Ammon's horn (tissue), 1 donor: ENCODE measurements around the gene RERE.
A peak's percentile ranks its signal among the peaks of the same experiment; 100 is the strongest.
"Not testable (repeated sequence)": the region's sequence is repeated elsewhere in the genome, so short reads cannot be mapped to it uniquely, and the experiment has no call there.

Experiments used
- DNase-seq: peaks from one replicate; pipeline ENCODE4 v3.0.0-alpha.2; 2016; ENCODE audit warnings: low spot score

Gene RERE

DNA sequence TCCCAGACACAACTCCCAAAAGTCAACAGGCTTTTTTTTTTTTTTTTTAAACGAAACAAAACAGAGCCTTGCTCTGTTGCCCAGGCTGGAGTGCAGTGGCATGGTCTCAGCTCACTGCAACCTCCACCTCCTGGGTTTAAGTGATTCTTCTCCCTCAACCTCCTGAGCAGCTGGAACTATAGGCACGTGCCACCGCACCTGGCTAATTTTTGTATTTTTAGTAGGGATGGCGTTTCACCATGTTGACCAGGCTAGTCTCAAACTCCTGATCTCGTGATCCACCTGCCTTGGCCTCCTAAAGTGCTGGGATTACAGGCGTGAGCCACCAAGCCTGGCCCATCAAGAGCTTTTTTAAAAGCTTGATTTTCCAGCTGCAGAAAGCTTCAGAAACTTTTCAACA, 437.1 kb downstream of the RERE start:
- not testable (repeated sequence) for DNase-seq

DNA sequence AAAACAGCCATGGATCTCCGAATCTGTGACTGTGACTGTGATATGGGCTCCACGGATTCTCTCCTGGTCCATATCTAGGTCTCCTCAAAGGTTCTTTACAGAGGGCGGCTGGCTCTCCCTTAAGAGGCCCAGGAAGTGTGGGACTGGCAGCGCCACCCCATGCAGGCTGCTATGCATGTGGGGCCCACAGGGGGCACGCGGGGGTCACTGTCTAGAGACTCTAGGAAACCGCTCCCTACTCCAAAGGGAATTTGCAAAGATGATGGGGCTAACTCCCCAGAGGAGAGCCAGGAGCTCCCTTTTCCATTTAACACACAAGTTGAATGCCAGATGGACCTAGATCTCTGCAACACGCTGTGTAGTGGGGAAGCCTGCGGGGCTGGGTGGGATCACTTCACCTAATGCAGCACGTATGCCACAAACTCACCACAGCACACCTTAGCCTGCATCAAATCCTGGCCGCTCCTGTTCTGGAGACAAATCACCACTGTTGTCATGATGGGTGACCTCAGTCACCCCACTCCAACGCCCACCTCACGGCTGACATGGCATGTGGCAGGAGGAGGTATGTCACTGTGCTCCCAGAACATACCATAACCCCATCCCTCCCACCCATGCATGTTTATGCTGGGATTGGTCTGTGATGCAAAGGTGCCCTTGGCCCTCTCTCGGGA, 437.8 kb downstream of the RERE start:
- no peak for DNase-seq

DNA sequence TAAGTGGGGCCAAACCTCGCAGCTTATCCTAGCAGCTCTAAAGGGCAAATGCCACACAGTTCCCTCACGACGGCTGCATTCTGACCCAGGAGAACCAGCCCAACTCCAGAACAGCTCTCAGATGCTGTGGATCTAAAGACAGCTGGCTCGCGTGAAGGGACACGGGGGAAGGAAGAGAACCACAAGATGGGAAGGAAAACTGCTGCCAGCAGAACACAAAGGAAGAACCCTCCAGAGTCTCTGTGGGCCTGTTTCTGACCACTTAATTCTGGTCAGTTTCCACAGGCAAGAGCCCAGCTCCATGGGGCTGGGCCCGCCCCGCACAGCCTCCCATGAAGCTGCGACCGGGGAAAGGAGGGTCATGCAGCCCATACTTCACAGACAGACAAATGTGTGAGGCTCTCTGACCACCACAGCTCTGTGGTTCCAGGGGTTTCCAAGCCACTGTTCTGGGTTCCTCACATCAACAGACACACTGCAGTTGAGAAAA, 438.4 kb downstream of the RERE start:
- no peak for DNase-seq

DNA sequence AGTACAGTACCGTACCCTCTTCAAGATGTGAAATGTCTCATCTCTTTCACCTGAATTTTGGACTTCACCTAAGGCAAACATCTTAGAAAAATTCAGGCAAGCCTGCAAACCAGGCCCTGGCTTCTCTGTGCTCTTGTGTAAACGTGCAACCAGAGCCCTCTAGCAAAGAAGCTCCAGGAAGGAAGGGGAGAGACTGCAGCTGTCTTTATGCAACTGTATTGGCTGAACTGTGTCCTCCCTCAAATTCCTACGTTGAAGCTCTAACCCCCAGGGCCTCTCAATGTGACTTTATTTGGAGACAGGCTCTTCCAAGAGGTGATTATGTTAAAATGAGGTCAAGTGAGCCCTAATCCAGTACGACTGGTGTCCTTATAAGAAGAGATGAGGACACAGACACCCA, 439.3 kb downstream of the RERE start:
- DNase-seq = no peak

DNA sequence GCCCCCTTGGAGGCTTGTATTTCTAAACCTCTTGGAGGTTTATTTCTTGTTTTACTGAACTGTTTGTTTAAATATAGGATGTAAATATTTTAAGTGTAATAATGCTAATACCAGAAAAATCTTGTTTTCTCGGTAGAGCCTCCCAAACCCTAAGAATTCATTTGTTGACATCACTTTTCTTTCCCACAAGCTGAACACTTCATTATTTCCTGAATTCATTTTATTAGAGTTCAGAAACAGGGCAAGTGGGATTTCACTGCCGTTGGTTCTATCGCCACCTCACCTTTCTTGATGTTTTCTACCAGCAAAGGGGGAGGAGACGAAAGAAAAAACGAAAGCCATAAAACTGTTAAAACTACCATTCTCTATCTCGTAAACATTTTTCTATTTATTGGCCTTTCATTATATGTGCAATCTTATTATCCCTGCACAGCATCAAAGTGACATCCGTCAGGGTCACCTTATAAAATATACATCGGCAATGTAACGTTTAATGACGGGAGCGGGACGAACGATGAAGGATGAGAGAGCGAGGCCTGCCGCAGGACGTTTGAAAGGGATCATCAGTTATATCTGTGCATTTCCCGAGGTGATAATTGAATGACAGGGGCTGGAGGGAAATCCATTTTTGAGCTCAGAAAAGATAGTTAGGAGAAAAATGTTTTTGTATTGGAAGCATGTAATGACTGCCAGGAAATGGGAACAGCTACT, 440.0 kb downstream of the RERE start:
- no peak for DNase-seq

DNA sequence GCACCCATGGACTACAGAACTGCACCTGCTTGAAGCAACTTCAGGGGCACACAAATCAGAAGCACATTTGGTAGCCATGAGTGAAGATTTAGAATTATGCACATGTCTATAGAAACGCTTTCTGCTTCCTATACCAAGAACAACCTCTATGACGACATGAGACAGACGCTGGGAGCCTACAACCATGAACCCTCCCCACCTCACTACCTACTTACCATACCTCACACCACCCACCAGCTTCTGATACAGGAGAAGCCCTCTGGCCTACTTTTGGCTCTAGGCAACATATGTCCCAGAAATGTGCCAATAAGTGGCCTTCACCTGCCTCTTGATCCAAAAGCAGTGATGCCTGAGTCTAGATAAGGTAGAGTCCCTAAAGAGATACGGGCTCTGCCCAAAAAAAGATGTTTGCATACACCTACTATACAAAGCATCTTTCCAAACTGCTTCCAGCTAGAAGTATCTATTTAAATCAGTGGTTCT, 441.0 kb downstream of the RERE start:
- no peak for DNase-seq

DNA sequence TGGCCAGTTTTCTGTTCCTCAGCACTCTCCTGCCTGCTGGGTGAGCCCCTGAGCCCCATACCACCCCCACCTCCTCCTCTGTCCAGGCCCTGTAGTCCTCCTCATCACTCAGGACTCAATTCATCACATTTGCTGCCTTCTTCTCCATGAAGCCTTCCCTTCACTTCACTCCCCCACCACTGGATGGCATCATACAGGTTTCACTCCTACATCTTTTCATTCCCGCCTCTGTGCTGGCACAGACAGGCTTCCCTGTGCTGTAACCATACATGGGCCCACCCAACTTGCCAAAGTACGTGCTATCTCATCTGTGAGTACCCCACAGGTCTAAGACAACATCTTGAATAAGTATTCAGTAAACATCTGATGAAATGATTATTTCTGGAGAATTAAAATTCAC, 442.6 kb downstream of the RERE start:
- DNase-seq = no peak

DNA sequence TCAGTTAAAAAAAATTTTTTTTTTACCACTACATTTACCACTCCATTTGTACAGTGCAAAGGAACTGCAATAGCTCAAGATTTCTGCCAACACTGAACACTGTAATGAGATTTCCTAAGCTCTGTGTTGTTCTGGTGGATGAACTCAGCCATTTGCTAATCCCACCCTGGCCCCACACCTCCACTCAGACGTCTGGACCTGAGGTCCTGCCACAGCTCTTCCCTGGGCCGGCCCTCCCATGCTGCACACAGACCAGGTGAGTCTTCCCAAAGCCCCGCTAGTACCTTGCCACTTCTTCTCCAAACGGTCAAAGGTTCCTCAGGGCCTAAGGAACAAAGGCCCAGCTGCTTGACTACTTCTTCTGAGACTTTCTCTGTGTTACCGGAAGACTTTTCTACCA, 443.1 kb downstream of the RERE start:
- no peak for DNase-seq

DNA sequence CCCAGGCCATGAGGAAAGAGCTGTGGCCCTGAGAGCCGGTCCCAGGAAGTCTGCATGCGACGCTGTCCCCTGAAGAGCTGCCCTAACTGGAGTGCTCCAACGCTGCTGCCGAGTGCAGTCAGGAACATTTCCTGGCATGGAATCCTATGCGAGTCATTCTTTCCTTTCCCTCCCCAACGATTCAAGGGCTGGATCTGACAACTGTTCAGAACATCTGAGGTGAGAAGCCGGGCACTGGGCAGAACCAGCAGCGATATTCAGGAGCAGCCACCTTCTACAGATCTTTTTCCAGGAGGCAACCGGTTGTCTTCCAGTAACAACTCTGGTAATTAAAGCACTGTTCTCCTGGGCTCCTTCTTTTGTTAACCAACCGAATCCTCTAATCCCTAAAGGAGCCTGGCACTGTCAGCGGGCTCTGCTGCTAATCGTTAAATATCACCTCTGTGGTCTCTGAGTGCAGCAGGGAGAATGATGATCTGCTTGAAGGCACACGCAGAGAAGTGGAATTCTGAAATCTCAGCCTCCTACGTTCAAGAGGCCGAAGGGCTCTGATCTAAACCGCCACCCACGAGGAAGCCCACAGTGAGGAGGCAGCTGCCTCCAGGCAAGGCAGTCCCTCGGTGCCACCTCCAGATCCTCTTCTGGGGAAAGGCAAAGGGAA, 443.7 kb downstream of the RERE start:
- peak; percentile 82 for DNase-seq

DNA sequence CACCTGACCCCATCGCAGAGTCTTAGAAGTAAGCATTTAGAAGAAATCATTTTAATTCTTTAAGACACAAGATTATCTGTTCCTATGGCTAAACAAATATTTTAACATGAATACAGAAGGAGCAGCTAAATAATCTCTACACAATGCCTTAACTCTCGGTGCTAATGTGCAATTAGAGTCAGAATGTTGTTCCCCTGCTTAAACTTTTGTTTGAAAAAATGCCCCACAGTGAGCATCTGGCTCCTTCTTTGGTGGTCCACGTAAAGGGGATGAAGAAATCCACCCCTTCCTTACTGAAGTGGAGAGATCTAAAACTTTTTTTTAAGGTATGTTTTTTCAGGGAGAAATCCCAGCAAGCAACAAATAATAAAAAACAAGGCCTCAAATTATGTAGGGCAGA, 444.3 kb downstream of the RERE start:
- DNase-seq = no peak

DNA sequence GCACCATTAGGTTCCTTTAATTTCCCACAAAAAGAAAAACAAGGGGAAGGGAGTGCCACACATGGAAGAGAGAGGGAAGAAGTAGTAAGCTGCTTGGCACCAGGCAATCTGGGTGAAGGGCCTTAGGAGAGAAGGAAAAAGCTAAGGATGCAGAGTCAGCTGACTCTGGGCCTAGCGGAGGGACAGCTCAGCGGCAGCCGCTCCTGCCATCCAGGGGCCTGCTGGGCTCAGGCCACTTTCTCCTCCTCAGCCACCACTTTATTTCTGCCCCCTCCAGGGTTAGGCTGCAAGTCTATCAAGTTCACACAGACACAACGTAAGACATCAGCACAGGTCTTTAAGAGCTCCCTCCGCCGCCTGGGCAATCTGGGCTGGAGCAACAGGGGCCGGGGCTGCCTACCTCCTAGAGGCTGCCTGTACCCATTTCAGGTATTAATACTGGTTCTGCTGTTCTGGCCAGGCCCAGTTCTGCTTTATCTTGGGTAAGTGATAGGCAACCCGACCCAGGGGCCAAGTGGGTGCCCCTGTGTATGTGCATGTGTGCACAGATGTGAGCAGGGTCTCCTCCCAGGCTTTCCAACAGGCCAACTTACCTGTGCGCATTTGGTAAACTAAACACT, 446.0 kb downstream of the RERE start:
- peak; percentile 52 for DNase-seq

DNA sequence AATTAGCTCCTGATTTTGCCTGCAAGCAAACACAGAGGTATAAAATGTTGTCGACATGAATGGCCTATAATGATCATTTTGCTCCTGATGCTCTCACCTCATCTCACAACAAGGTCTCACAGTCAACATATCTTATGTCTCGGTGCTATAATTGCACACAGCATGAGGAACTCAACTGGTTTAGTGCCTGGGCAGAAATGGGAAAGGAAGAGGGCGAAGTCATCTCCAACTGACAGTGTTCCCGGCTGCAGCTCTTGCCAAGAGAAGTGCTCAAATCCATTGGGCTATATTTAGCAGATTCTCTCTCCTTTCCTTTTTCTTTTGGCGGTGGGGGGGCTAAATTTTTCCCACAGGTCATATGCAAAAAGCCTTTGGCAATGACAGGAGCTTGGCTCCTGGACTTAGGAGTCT, 446.5 kb downstream of the RERE start:
- DNase-seq = peak; percentile 57

DNA sequence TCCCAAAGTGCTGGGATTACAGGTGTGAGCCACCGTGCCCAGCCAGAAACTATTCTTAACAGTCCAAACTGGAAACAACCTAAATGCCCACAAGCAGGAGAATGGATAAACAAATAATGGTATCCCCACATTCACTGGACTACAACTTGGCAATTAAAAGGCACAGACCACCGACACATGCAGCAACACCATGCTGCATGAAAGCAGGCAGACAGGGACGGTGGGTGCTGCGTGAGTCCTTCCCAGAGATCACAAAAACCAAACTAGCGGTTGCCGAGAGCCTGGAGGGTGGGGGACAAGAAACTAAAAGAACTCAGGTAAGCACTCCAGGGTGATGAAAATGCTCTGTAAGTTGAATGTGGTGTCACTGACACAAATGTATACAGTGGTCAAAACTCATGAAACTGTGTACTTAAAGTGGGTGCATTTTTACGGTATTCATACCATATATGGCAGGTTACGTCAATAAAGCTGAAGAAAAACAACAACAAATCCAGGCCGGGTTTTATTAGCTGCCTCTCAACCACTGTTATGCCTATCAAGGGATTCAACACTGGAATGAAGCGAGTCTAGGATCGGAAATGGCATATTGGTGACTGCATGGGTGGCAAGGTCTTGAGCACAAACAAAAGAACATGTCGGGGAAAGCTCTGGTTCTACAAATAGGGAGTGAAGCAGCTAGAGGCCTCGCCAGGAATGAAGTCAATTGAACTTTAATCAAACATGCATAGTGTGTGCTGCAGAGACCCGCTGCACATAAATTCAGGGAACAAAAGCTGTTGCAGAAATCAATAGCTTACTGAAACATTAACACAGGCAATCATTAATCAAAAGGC, 447.2 kb downstream of the RERE start:
- peak; percentile 51 for DNase-seq

DNA sequence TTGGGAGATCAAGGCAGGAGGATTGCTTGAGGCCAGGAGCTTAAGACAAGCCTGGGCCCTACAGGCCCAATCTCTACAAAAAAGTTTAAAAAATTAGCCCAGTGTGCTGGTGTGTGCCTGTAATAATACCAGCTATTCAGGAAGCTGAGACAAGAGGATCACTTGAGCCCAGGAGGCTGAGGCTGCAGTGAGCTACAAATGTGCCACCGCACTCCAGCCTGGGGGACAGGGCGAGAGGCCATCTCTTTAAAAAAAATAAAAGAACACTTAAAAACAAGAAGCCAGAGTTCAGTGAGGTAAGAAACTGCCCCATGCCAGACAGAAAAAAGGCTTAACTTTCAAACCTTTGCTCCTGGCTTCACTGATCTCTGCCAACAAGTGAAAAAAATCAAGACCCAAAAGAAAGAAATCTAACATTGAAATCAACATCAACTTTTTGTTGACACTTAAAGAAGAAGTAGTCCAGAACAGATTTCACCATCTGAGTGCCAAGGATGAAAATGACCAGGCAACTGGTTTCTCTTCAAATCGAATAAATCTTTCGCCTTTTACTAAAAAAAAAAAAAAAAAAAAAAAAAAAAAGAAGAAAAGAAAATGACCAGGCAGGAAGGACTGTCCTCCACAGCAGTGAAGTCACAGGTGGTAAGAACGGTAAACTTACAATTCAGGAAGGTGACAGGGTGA, 448.3 kb downstream of the RERE start:
- DNase-seq = no peak

DNA sequence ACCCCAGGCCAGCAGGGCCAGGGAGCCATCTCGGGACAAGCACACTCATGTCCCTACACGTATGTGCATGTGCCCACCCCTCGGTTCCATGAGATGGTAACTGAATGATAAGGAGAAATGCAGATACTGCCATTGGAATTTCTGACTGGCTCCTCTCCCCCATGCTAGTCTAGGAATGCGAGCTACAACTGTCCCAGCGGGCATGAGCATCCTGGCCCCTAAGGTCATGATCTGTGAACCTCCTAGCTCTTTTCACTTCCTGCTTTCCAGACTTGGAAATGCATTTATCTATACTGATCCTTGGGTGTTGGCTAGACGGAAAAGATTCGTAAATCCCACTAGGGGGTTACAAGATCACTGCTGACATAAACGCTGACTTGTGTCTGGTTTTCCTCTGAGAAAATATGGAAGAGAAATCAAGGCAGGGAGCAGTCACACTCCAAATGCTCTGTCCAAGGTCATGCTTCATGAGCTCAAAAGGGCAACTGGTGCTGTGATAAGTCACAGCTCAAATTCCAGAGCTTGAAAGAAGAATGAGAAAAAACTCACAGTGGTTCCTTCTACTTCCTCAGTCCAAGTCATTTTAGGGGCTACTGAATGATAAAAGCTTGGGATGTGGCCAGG, 449.8 kb downstream of the RERE start:
- no peak for DNase-seq

DNA sequence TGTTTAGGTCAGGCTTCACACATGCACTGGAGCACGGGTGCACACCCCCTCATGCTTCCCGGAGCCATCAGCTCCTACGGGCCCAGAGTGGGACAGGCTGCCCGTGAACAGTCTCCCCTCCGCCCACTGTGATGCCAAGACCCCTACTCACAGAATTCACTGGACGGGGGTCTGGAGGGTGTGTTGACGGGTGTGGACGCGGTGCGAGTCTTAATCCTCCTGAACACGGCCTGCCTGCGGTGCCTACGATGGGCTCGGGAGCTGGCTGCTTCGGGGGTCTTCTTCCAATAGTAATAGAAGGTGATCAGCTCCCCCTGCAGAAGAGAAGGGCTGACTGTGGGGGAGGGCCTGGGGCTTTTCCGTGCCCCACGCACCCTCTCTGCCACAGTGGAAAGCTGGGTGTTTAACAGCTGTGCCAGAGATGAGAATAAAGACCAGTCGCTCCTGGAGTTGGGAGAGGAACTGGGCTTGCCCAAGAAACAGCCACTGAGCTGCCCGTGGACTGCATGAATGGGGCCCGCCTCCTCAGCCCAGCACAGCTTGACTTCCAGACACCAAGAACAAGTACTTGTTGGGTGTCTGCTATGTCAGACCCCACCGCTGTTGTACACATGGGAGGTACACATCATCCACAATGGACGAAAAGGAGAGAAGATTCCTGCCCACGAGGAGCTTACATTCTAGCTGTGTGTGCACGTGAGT, 451.6 kb downstream of the RERE start:
- no peak for DNase-seq

DNA sequence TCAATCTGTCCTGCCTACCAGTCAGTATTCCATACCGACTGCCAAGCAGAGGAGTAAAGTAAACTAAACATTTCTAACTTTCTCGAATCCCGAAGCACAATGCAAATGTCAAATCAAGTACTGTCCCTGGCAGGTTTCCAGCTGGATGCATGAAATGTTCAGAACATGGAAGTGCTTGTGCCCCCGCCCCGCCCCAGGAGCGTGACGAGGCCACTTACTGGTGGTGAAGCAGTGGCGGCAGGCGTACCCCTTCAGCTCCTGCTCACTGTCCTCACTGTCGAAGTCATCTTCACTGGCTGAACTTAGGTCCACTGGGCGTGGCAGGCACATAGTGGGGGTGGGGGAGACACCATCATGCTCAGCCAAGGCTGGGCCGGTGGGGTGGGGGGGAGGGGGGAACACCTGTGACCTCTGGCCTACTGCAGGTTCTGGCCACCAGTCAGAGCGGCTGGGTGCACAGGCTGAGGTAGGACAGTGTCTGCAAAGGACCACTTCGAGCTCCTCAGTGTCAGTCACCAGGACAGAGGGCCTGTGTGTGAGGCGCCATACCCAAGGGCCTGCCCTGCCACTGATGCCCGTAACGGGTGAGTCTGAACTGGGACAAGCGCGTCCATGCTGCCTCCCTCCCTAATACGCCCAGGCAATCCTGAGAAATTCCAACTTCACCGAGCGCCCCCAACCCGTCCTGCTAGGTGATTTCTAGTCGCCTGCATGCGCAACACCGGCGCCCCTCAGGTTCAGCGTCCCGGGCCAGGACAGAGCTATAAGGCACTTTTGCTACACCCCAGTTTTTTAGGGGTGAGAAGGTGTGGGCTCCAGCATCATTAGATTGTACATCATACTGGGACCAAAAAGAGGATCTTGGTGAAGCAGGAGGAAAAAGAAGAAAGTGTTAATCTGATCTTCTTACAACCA, 452.7 kb downstream of the RERE start:
- DNase-seq = no peak

DNA sequence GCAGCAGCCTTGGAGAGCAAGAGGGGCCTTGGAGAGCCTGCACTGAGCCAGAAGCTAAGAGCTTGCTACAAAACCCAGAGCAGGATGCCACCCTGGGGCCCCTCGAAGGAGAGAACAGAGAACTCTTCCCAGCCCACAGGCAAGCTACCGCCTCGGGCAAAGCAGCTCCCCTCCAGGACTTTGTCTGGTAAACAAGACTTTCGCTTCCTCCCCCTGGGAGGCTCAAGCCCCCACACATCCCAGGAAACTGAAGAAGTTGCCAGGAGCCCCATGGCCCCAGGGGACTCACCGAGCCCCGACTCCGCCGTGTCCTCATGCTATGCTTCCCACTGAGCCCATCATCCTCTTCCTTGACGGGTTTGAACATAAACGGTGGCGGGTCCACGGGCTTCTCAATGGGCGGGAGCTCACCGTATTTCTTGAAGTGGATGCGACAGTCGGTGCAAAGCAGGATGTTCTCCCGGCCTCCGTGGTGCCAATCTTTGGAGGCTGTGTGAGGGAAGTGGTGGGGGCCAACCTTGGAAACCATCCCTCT, 453.6 kb downstream of the RERE start:
- no peak for DNase-seq
